GM10847 (cell line): ENCODE measurements around the gene MAP2.

Experiments
- POLR2A ChIP-seq: IDR thresholded peaks from 2 replicates; pipeline ENCODE4 v1.6.1; 2011; ENCODE audit not compliant: insufficient read length; ENCODE audit errors: extremely low read depth

MAP2 gene

GRCh38 chr2:209456489-209456888 lies 32.6 kb downstream of the MAP2 start:
- TF ChIP-seq POLR2A: no peak

- TF ChIP-seq POLR2A: no peak
These were observed 34.4 kb downstream of the MAP2 start for GRCh38 chr2:209458008-209458979.

- TF ChIP-seq POLR2A: no peak
These were observed 35.5 kb downstream of the MAP2 start for GRCh38 chr2:209459359-209459758.

GRCh38 chr2:209460151-209460761 lies 36.4 kb downstream of the MAP2 start:
- no peak for TF ChIP-seq POLR2A

GRCh38 chr2:209463226-209463625 lies 39.4 kb downstream of the MAP2 start:
- no peak for TF ChIP-seq POLR2A

GRCh38 chr2:209463835-209464234 lies 40.0 kb downstream of the MAP2 start:
- no peak for TF ChIP-seq POLR2A

- TF ChIP-seq POLR2A: no peak
These were observed 45.0 kb downstream of the MAP2 start for GRCh38 chr2:209468846-209469245.

GRCh38 chr2:209469481-209469880 lies 45.6 kb downstream of the MAP2 start:
- no peak for TF ChIP-seq POLR2A

GRCh38 chr2:209470466-209470865 lies 46.6 kb downstream of the MAP2 start:
- no peak for TF ChIP-seq POLR2A

GRCh38 chr2:209471037-209471436 lies 47.2 kb downstream of the MAP2 start:
- no peak for TF ChIP-seq POLR2A

GRCh38 chr2:209472112-209472832 lies 48.4 kb downstream of the MAP2 start:
- no peak for TF ChIP-seq POLR2A

- no peak for TF ChIP-seq POLR2A
These were observed 49.0 kb downstream of the MAP2 start for GRCh38 chr2:209472871-209473270.

- TF ChIP-seq POLR2A: no peak
These were observed 50.1 kb downstream of the MAP2 start for GRCh38 chr2:209473930-209474419.

- TF ChIP-seq POLR2A: no peak
These were observed 51.1 kb downstream of the MAP2 start for GRCh38 chr2:209474960-209475359.

- no peak for TF ChIP-seq POLR2A
These were observed 52.7 kb downstream of the MAP2 start for GRCh38 chr2:209476367-209477208.
